Fibroblast of pulmonary artery (primary cell): ENCODE measurements around the gene HBM.
"Not testable (repeated sequence)": the region's sequence is repeated elsewhere in the genome, so short reads cannot be mapped to it uniquely, and the experiment has no call there.

ENCODE experiments used
- DNase-seq: peaks from one replicate; pipeline ENCODE4 v3.0.0-alpha.2; 2010; ENCODE audit warnings: low read depth
- H3K4me3 ChIP-seq: replicated peaks from 2 replicates; pipeline ENCODE4 v1.5.1; 2011; ENCODE audit warnings: low read depth, mild to moderate bottlenecking, control low read depth, low read length, moderate library complexity
- TF ChIP-seq, protein P1 (sequence below): IDR thresholded peaks from 2 replicates; pipeline ENCODE4 v1.5.1; 2011; ENCODE audit warnings: mild to moderate bottlenecking, control low read depth, low read length, inconsistent platforms; ENCODE audit errors: missing control alignments

The HBM gene

DNA sequence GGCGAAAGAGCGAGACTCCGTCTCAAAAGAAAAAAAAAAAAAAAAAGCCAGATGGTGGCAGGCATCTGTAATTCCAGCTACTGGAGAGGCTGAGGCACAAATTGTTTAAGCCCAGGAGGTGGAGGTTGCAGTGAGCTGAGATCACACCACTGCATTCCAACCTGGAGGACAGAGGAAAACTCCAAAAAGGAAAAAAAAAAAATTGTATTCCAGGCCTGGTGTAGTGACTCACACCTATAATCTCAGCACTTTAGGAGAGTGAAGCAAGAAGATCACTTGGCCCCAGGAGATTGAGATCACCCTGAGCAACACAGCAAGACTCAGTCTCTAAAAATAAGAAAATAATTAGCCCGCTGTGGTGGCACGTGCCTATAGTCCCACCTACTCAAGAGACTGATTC, 34.6 kb downstream of the HBM start:
- TF ChIP-seq, protein P1, sequence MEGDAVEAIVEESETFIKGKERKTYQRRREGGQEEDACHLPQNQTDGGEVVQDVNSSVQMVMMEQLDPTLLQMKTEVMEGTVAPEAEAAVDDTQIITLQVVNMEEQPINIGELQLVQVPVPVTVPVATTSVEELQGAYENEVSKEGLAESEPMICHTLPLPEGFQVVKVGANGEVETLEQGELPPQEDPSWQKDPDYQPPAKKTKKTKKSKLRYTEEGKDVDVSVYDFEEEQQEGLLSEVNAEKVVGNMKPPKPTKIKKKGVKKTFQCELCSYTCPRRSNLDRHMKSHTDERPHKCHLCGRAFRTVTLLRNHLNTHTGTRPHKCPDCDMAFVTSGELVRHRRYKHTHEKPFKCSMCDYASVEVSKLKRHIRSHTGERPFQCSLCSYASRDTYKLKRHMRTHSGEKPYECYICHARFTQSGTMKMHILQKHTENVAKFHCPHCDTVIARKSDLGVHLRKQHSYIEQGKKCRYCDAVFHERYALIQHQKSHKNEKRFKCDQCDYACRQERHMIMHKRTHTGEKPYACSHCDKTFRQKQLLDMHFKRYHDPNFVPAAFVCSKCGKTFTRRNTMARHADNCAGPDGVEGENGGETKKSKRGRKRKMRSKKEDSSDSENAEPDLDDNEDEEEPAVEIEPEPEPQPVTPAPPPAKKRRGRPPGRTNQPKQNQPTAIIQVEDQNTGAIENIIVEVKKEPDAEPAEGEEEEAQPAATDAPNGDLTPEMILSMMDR = no peak
- peak; percentile 54 for DNase-seq
- no peak overlapping the region for H3K4me3 ChIP-seq

DNA sequence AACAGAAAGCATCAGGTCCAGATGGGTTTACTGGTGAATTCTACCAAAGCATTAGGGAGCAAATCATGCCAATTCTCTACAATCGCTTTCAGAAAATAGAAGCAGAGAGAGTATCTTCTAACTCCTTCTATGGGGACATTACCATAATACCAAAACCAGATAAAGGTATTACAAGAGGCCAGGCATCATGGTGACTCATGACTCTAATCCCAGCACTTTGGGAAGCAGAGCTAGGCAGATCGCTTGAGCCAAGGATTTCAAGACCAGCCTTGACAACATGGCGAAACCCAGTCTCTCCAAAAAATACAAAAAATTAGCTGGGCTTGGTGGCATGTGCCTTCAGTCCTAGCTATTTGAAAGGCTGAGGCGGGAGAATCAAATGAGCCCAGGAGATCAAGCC, 37.5 kb downstream of the HBM start:
- TF ChIP-seq, protein P1 = no peak
- DNase-seq = no peak

DNA sequence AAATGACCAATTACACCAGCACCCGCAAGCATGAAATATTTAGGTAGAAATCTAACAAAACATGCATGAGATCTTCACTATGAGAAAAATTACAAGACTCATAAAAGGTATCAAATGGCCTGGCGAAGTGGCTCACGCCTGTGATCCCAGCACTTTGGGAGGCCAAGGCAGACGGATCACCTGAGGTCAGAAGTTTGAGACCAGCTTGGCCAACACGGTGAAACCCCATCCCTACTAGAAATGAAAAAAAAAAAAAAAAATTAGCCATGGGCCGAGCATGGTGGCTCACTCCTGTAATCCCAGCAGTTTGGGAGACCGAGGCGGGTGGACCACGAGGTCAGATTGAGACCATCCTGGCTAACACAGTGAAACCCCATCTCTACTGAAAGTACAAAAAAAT, 38.3 kb downstream of the HBM start:
- H3K4me3 ChIP-seq, DNase-seq: not testable (repeated sequence)

More for the DNA sequence above, 37.5 kb downstream of the HBM start:
- H3K4me3 ChIP-seq = no peak overlapping the region

DNA sequence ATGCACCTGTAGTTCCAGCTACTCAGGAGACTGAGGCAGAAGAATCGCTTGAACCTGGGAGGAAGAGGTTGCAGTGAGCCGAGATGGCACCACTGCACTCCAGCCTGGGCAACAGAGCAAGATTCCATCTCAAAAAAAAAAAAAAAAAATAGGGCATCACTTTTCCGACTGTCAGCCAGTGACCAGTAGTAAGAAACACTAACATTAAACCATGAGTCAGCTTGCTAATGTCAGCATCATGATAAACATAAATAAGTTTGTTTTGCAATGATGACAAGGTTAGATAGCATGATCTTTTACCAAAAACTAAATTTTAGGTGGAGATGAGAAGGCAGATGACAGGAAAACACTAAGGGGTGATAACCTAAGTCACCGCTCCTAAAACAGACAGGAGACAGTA, 43.6 kb downstream of the HBM start:
- not testable (repeated sequence) for DNase-seq, H3K4me3 ChIP-seq

DNA sequence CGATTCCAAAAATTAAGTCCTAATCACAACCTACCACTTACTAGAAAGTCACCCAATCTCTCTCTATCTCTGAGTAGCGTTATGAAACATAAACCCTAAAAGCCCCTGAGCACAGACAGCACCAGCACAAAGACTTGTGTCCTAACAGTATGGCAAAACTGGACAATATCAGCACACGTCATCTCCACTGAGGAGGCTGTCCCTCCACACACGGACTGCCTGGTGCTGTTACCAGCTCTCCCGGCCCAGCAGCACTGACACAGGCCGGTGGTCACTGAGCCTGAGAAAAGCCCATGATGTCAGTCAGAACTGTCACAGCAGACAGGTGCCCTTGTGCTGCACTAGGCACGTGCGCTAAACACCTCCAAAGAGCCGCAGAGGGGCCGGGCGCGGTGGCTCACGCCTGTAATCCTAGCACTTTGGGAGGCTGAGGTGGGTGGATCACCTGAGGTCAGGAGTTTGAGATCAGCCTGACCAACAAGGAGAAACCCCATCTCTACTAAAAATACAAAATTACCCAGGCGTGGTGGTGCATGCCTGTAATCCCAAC, 45.9 kb downstream of the HBM start:
- H3K4me3 ChIP-seq, DNase-seq: not testable (repeated sequence)

DNA sequence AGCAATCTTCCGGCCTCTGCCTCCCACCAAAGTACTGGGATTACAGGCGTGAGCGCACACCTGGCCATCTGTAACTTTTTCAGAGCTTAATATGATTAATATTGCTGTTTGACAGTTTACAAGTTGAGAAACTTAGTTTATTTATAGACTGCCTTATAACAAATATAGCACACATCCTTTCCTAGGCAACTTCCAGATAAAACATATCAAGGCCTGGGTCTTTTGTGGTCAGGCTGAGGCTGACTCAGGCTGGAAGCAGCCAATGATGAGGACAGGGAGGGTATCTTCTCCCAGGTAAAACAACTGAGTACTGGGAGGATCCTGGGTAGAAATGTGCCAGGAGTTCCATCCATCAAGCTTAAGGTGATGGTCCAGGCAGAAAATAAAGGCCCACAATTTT, 47.2 kb downstream of the HBM start:
- TF ChIP-seq, protein P1 = no peak
- no peak for DNase-seq
- no peak overlapping the region for H3K4me3 ChIP-seq
